T-helper 1 cell treated with Interleukin-12 subunit alpha and Interleukin-12 subunit beta and Interleukin-4 antibody, amounts not matched to agents 30 ng/mL and 1 ng/mL, for 36 hours (primary cell): Measurements from ENCODE around the gene SDCBP2. TPM values are rescaled to one million over a fixed set of nuclear protein-coding genes. Genes with fewer than 3 reads are reported as not detected.

Experiments
- intact Hi-C: fragments of 100-400 bp; cut with micrococcal nuclease; formaldehyde crosslinking; loops from one replicate; pipeline ENCODE4 v1.15.1; 2024
- total RNA-seq: library from RNA; stranded (reverse); gene quantifications from 2 replicates; pipeline ENCODE4 v1.2.3, GENCODE V29; 2022

Gene SDCBP2
- total RNA-seq, 1 donor from 2014 or later, result 2.5 TPM

DNA sequence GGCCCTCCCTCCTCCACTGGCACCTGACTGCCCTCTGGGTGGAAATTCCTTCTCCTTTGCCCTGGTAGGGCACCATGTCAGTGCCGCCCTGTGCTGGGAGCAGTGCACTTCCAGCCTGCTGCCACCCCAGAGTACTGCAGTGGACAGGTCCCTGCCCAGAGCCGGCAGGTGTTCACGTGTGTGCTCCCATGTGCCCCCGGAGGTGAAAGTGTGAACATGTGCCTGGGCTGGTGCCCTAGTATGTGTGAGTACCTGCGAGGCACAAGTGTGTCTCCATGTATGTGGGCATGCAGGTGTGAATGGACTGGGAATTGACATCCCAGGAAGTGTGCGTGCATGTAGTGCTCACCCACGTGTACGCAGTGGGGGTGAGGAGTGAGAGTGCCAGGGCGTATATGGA lies 29.4 kb downstream of the SDCBP2 start:
- intact Hi-C loops, result no loop called here

DNA sequence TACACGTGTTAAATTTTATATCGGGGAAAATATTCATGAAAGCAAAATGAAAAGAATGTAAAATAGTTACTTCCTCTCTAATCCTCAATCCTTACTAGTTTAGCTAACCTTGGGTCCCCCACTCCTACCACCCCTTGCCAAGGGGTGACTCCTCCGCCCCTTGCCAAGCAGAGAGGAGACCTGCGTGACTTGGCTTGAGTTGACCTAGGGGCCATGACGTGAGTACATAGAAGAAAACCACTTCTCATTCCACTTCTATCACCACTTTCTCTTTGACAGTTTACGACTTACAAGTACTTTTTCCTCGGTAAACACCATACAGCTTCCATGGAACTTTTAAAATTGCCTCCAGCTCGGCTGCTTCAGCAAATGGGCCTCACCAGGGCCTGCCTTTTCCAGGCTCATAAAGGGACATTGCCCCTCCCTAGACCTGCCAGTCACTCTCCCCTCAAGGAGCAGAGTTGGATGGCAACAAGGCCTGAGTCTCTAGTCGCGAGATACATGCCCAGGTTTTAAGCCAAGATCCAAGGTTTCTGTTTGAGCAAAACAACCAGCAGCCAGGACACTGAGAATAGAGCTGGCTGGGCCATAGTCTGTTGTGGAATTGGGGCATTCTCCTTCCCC lies 29.9 kb downstream of the SDCBP2 start:
- intact Hi-C loops, result no loop called here

DNA sequence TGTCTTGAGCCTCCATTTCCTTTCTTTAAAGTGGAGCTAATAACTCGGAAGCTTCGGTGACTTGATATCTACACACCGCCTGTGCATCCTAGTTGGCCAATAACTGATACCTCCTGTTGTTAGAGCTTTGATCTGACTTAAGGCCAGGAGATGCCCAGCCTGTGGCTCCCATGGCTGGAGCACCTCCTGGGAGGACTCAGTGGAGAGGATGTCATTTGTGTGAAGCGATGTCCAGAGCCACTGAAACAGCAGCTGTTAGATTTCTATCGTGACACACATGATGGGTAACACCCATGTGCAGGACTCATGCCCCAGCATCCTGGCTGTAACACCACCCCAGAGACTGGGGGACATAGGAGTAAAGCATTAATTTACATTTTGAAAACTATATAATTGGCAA lies 30.8 kb downstream of the SDCBP2 start:
- intact Hi-C loops, result no loop called here

DNA sequence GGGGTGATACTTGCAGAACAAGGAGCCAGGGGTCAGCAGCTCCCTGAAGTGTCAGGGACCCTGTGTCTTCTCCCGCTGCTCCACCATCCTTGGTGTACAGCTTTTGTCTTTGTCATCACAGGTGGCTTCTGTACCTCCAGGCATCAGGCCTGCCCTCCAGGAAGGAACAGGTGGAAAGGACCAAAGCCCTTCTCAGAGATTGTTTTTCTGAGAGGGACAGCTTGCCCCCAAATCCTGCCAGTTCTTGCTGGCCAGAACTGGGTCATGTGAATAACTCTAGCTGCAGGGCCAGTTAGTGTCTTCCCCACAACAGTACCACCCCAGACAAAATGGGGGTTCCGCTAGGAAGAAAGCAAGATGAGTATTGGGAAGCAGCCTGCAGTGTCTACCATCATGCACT lies 31.5 kb downstream of the SDCBP2 start:
- intact Hi-C loops, result no loop called here

DNA sequence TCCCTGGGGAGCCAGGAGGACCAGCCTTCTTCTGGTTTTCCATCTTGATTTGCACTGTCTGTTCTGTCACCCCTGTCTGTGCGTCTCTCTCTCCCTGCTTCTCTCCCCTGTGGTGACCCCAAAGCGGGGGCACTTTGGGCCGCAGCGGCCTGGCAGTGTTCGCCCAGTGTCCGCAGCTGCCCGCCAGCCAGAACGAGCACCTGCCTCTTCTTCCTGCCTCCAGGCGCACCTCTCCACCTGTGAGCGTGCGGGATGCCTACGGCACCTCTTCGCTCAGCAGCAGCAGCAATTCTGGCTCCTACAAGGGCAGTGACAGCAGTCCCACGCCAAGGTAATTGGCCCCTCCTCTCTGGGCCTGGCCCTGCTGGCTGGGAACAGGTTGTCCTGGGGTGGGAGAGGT lies 32.0 kb downstream of the SDCBP2 start:
- intact Hi-C loops, result no loop called here

DNA sequence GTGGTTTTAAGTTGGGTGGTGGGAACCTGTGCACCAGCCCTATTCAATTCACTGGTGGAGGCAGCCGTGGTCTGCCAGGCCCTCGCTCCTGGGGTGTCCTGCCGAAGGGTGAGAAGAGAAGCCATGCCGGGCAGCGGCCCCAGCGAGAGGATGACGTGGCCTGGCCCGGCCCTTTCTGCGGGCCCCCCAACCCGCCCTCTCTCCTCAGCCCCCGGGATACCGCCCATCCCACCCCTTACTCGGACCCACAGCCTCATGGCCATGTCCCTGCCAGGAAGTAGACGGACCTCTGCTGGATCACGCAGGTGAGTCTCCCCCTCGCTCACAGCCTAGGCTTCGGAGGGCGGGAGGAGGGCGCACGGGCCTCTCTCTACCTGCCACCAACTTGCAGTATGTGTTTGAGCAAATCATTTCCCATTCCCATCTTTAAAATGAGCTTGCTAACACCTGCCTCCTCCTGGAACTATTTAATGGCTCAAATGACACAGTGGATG lies 32.8 kb downstream of the SDCBP2 start:
- intact Hi-C loops, result no loop called here

DNA sequence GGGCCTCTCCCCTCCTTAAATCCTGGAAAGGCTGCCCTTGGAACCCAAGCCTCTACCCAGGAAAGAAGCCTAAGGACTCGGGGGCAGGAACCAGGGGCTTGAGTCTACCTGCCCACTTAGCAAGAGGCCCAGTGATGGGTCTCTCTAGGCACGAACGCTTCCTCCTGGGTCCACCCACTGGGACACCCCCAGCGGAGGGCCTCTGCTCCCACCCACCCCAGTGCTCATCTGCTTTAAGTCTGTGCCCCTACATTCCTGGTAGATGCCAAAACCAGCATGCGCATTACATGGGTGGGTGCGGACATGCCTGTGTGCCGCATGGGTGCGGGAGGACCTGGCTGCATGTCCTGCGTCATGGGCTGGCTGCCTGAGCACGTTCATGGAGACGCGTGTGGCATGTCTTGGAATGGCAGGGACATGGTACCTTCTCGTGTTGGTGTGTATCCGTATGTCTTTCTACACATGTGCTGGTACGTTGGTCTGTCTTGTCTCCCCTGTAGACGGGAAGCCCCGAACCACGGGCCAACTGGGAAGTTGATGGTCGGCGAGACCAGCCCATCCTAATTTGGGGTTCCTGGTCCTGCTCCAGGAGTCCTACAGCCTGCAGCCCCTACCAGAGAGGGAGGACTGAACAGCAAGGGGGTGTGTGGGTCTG lies 33.5 kb downstream of the SDCBP2 start:
- intact Hi-C loops, result no loop called here

DNA sequence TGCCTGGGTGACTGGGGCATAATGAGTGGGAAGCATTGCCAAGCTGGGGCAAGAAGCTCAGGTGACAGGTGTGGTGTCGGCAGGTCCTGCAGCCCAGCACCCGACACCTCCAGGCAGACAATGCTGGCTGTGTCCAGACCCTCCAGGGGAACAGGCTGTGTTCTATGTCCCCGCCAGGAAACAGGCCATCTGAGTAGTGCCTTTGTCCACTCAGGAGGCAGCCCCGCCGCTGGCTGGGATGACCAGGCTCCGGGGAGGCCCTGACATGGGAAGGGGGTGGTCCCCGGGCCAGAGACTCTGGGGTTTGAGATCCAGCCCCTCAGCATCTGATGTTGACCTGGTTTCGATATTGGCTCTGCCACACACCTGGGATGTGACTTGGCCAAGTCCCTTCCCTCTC lies 34.4 kb downstream of the SDCBP2 start:
- intact Hi-C loops, result no loop called here

DNA sequence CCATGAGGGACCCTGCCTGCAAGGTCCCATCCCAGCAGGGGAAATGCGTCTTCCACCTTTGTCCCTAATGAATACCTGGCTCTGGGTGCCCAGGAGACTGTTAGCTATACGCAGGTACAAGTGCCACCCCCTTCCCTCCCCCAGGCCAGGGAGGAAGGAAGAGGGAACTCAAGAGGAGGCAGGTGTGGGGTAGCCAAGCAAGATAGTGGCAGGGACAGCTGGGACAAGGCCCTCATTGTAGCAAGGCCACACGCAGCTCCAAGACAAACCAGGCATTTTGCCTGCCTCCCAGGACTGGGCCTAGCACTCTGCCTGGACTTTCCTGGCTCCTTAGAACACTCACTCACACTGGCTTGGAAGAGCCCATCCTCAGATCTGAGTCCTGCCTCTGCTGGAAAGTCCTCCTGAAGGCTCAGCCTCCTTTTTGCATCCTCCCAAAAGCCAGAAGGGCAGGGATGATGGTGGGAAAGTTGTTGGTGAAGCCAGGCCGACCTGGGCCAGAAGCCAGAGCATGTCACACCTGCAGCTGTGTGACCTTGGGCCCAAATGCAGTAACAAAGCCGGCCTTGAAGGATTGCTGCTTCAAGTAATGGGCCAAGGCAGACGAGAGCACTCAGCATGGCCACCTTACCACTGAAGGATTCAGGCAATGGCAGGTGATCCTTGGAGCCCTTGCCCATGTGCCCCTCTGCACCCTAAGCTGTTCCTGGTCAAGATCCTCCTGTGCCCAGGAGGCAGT lies 35.1 kb downstream of the SDCBP2 start:
- intact Hi-C loops, result no loop called here

DNA sequence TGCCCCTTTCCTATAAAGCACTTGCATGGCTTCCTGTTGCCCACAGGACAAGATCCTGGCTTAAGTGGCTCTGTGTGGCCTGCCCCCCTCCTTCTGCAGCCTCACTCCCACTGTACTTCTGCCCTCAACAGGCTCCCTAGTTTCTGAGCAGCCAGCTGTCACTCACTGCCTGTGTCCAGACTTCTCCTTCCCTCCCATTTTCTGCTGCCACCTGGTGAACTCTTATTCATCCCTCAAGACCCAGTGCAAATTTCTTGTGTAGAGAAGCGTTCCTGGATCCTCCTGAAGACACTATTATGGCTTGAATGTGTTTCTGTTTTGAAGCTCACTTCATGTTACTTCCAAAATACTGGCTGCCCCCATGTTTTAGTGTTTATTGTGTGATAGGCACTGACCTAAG lies 36.3 kb downstream of the SDCBP2 start:
- intact Hi-C loops, result no loop called here

DNA sequence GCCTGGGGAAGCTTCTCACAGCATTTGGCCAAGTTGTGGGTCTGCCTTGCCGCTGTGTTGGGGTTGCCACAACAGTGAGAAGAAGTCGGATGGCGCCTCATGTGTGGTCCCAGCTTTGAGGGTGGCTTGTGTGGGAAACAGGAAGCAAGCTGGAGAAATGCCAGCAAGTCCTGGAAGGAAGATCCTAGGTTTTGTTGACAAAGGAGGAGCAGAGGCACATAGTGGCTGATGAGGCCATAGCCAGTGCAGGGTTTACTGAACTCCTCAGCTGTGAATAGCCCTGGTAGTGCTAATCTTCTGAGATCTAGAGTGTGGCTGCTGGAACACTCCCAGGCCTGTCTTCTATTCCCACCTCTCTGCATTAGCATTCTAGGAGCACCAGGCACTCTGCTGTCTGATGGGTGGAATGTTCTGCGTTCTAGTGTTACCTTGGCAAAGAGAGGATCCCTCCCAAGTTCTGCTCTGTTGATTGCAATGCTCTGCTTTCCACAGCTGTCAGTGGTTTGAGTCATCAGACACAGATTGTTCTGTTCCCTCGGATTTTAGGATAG lies 37.7 kb downstream of the SDCBP2 start:
- intact Hi-C loops, result no loop called here

DNA sequence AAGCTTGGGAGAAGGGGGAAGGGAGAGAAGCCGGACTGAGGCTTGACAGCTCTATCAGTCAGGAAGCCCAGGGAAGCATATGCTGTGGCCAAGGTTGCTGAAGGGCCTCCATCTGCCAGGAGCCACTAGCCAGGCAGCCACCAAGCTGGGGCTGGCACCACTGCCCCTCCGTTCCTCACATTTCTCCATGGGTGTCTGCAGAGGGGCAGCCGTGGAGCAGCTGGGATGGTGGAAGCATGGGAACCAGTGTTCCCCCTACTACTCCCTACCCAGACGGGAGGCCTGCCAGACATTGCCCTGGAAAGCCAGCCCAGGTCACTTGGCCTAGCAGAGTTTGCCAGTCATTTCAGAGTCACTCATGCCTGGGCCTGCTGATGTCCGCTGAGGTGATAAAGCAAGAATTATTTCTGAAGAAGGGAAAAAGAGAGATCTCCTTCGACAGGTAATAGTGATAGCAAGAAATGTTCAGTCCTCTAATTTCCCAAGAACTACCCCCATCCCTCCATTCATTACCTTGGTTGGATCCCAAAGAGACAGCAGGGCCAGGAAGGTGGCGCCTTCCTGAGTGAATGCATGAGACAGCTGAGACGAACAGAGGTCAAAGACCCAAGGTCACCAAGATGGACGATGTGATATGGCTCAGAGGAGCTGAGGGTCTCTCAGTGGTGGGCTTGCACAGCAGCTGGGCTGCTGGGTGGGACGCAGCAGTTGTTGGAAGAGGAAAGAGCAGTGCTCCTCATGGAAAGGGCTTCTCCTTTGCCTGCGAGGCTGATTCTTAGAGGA lies 41.0 kb downstream of the SDCBP2 start:
- intact Hi-C loops, result loop anchor here (1.0 kb wide), 2 partner anchors 13 to 22 kb away; partner anchors contain the start of gene SNPH

DNA sequence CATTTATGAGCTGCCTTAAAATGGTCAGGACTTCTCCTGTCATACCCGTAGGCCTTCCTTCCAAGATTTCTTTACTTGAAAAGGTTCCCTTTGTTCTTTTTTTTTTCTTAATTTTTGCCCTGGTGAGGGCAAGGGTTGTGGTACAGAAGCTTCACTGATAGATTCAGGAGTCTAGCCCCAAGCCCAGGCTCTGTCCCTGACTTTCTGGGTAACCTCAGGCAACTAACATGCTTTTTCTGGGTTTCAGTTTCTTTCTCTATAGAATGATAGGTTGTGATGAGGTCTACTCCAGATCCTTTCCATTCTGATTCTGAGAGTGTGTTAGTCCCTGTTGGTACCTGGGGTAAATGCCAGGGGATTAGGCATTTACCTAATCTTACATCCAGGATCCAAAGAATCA lies 41.6 kb downstream of the SDCBP2 start:
- intact Hi-C loops, result loop anchor here (1.0 kb wide), 2 partner anchors 14 to 21 kb away; partner anchors contain the start of gene SNPH

DNA sequence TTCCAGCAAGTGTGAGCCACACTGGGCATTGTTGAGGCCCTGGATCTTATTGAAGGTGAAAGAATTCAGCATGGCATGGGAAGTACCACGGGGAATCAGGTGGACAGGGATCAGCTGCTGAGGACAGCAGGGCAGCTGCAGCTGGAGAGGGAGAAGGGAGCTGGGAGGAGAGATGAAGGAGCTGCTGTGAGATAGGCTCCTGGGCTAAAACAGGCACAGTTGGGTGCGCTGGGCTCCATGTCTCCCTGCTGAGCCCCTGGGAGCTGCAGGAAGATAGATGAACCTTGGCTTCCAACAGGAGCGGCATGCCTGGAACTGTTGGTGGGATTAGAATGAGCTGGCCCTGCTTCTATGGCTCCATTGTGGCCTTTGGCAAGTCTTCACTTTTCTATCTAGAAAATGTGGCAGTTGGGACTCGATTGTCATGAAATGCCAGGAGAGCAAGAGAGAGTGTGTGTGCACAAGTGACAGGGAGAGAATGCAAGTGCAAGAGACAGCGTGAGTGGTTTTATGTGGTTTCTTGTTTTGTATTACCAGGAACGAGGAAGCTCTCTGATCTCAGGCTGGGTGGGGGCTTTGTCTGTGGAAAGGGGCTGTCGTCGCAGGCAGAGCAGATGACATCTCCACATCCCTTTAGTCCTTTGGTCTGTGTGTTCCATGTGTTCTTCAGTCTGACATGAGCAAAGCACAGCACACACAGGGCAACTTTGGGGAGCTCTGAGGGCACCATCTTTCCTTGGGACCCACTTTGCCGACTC lies 42.5 kb downstream of the SDCBP2 start:
- intact Hi-C loops, result loop anchor here (1.0 kb wide), 2 partner anchors 15 to 20 kb away; partner anchors contain the start of gene SNPH

DNA sequence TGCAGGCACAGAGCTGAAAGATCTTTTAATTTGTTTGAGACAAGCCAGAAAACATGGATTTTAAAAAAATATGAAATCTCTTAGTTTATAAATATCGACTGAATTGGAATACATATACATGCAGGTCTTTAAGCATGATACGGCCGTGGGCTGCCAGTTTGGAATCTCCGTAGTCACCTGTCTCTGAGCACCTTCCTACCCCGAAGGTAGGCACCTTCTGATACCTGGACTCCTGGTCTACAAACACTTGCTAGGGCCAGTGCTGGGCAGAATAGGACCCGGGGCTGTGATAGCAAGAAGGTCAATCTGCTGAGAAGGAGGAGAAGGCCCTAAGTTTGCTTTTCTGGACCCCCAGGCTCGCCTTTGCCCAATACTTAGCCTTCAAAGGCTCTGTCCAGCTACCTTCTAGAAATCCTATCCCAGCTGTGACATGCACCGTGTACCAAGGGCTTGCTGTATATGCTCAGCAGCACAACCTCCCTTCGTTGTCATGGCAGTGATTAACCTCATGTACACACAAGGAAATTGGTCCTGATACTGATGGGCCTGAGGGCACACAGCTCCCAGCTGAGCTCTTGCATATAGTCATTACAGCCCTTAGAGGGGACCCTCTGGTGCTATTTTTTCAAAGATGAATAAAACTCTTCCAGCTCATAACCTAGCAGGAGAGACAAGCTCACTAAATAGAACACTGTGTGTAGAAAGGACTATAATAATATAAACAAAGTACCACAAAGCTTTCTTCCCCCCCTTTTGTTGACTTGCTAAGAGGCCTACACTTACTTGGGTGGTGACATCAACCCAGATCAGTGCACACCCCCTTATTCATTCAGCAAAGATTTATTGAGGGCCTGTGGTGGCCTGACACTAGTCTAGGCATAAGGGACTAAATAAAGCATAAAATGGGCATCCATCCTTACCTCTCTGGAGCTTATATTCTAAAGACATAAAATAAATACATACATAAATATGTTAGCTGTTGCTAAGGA lies 45.1 kb downstream of the SDCBP2 start:
- intact Hi-C loops, result no loop called here

DNA sequence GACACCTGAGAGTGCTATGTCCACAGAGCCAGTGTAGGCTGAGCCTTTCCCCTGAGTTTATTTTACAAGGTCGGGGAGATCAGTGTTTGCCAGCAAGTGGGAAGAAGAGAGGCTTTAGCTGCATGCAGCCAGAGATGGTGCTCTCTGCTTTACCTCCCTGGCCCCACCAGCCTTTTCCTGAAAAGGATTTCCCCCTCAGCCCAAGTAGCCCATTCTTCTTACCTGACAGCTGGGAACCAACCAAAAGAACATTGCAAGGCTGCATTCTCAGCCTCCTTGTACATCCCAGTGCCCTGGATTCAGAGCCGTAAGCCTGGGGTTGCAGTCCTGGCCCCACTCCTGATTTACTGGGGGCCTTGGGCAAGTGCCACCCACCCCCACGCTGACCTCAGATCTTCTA lies 46.0 kb downstream of the SDCBP2 start:
- intact Hi-C loops, result no loop called here

DNA sequence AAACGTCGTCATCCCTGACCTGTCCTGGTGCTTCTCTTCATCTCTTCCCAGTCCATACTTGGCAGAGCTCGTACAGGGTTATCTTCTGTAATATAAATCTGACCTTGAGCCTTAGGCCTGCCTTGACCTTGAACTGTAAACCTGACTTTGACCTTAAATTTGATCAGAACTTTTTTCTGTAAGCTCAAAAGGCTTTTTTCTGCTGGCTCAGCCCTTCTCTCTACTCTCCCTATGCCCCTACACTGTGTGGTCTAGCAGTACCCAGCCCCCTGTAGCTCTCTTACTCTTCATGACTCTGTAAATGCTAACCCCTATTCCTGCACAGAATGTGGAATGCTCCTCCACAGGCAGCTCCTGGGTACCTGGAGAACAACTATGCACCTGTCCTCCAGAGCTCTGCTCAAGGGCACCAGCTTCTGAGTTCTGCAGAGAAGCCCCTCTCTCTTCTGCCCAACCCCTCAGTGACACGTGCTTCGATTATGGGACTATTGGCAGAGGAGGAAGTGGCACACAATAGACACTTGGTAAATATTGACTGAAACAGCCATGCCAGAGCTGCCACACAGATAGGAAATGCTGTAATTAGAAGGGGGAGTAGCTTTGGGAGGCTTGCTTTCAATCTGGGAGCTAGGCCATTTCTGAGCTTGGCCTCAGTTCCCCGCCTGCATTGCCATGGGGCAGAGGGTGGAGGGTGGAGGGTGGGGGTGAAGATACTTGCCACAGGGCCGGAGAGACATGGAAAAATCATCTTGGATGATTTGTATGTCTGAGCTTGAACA lies 47.5 kb downstream of the SDCBP2 start:
- intact Hi-C loops, result no loop called here
